IMR-90 (cell line): ENCODE results near the gene NXN. TPM values are rescaled to one million over a fixed set of nuclear protein-coding genes. Genes with fewer than 3 reads are reported as not detected.
A peak's percentile ranks its signal among the peaks of the same experiment; 100 is the strongest.

ENCODE experiments used
- ATAC-seq: fragments of 200-7000 bp; cut with Tn5 transposase; 2 replicates; pipeline ENCODE4 v1.9.1; 2020; ENCODE audit warnings: low read depth, mild to moderate bottlenecking, moderate library complexity
- BruUV-seq: library from RNA; stranded (reverse); fragments of 400-500 nt; replicated peaks from 2 replicates; lab custom pipeline; 2021; lab: Mats Ljungman, UMichigan
- CTCF ChIA-PET: fragments of 300-600 bp; formaldehyde crosslinking; extraction: SDS; loops from one replicate; lab custom pipeline; 2021; ENCODE audit warnings: antibody characterized with exemption; lab: Yijun Ruan, JAX
- POLR2A ChIA-PET: fragments of 300-600 bp; sonication (Branson Sonifier 250); formaldehyde crosslinking; loops from one replicate; lab custom pipeline; 2022; ENCODE audit warnings: antibody characterized with exemption; ENCODE audit not compliant: unreplicated experiment; lab: Charles Lee
- DNase-seq: peaks from one replicate; pipeline ENCODE4 v3.0.0; 2013
- H2AFZ ChIP-seq: replicated peaks from 2 replicates; pipeline ENCODE3; 2013; ENCODE audit warnings: low read length, mild to moderate bottlenecking; ENCODE audit not compliant: poor library complexity
- H2AK5ac ChIP-seq: 2 replicates; pipeline ENCODE4 v1.6.1; 2013; ENCODE audit warnings: low read depth, low read length, inconsistent platforms
- H2AK9ac ChIP-seq: replicated peaks from 2 replicates; pipeline ENCODE3; 2013; ENCODE audit warnings: mild to moderate bottlenecking, low read depth, low read length, moderate library complexity; ENCODE audit not compliant: poor library complexity
- H2BK120ac ChIP-seq: 2 replicates; pipeline ENCODE4 v1.6.1; 2013; ENCODE audit warnings: low read depth, low read length, inconsistent platforms
- H2BK15ac ChIP-seq: 3 replicates; pipeline ENCODE4 v1.6.1; 2013; ENCODE audit warnings: low read depth, low read length, inconsistent platforms
- H2BK20ac ChIP-seq: 2 replicates; pipeline ENCODE4 v1.6.1; 2013; ENCODE audit warnings: low read depth, mild to moderate bottlenecking, inconsistent platforms, low read length, moderate library complexity
- H2BK5ac ChIP-seq: 2 replicates; pipeline ENCODE4 v1.6.1; 2013; ENCODE audit warnings: mild to moderate bottlenecking, low read depth, low read length, inconsistent platforms; ENCODE audit not compliant: poor library complexity, severe bottlenecking
- H3K14ac ChIP-seq: replicated peaks from 2 replicates; pipeline ENCODE4 v1.6.1; 2013; ENCODE audit warnings: low read depth, low read length, inconsistent platforms
- H3K18ac ChIP-seq: 2 replicates; pipeline ENCODE4 v1.6.1; 2013; ENCODE audit warnings: low read depth, low read length, control low read depth
- H3K23ac ChIP-seq: 2 replicates; pipeline ENCODE4 v1.6.1; 2013; ENCODE audit warnings: low read depth, low read length, inconsistent platforms
- H3K27ac ChIP-seq: 2 replicates; pipeline ENCODE4 v1.5.1; 2013; ENCODE audit warnings: mild to moderate bottlenecking, control low read depth, low read length; ENCODE audit not compliant: insufficient read depth
- H3K27me3 ChIP-seq: 2 replicates; pipeline ENCODE4 v1.6.1; 2013; ENCODE audit warnings: low read length; ENCODE audit not compliant: control insufficient read depth, insufficient read depth
- H3K36me3 ChIP-seq: 2 replicates; pipeline ENCODE4 v1.6.1; 2013; ENCODE audit warnings: low read length, mixed read lengths; ENCODE audit not compliant: control insufficient read depth, insufficient read depth
- H3K4ac ChIP-seq: 2 replicates; pipeline ENCODE4 v1.6.1; 2013; ENCODE audit warnings: low read depth, low read length, inconsistent platforms
- H3K4me1 ChIP-seq: 2 replicates; pipeline ENCODE4 v1.6.1; 2013; ENCODE audit warnings: low read length, mixed read lengths; ENCODE audit not compliant: control insufficient read depth, insufficient read depth
- H3K4me2 ChIP-seq: 2 replicates; pipeline ENCODE4 v1.6.1; 2013; ENCODE audit warnings: low read depth, mild to moderate bottlenecking, control low read depth, low read length, moderate library complexity
- H3K4me3 ChIP-seq: 2 replicates; pipeline ENCODE4 v1.5.1; 2013; ENCODE audit warnings: low read depth, mild to moderate bottlenecking, control low read depth, low read length, moderate library complexity; ENCODE audit not compliant: insufficient read depth
- H3K56ac ChIP-seq: 2 replicates; pipeline ENCODE4 v1.6.1; 2013; ENCODE audit warnings: low read length, inconsistent platforms; ENCODE audit not compliant: insufficient read depth; ENCODE audit errors: extremely low read depth
- H3K79me1 ChIP-seq, 2 experiments: 2 replicates each; pipeline ENCODE4 v1.6.1; 2013; ENCODE audit warnings: low read length in 2 of 2, inconsistent platforms in 1 of 2, low read depth in 1 of 2
- H3K9ac ChIP-seq: 2 replicates; pipeline ENCODE4 v1.6.1; 2013; ENCODE audit warnings: low read depth, low read length, control low read depth
- H3K9me1 ChIP-seq: 2 replicates; pipeline ENCODE4 v1.6.1; 2013; ENCODE audit warnings: low read length, inconsistent platforms; ENCODE audit not compliant: insufficient read depth
- H3K9me3 ChIP-seq: 2 replicates; pipeline ENCODE4 v1.6.1; 2013; ENCODE audit warnings: low read length; ENCODE audit not compliant: control insufficient read depth, insufficient read depth
- H4K20me1 ChIP-seq: 2 replicates; pipeline ENCODE4 v1.6.1; 2013; ENCODE audit warnings: low read length, inconsistent platforms; ENCODE audit not compliant: insufficient read depth
- H4K5ac ChIP-seq: 2 replicates; pipeline ENCODE4 v1.6.1; 2013; ENCODE audit warnings: mild to moderate bottlenecking, low read depth, low read length, control low read depth
- H4K8ac ChIP-seq, 2 experiments: 2 replicates each; pipeline ENCODE4 v1.6.1; 2013; ENCODE audit warnings: low read depth in 2 of 2, low read length in 2 of 2, control low read depth in 1 of 2, inconsistent platforms in 1 of 2
- H4K91ac ChIP-seq: 2 replicates; pipeline ENCODE4 v1.6.1; 2013; ENCODE audit warnings: low read depth, low read length, inconsistent platforms; ENCODE audit not compliant: insufficient read depth
- BHLHE40 ChIP-seq: fragments of 150-350 bp; IDR thresholded peaks from 2 replicates; pipeline ENCODE4 v1.6.1; 2016; ENCODE audit warnings: mild to moderate bottlenecking, low read depth, low read length
- CEBPB ChIP-seq: IDR thresholded peaks from 2 replicates; pipeline ENCODE4 v1.6.1; 2012; ENCODE audit warnings: low read depth, low read length, improper control_type of control experiment
- CHD1 ChIP-seq: IDR thresholded peaks from 2 replicates; pipeline ENCODE4 v1.6.1; 2012; ENCODE audit warnings: low read depth, low read length, improper control_type of control experiment
- FOS ChIP-seq: fragments of 150-350 bp; IDR thresholded peaks from 2 replicates; pipeline ENCODE4 v1.6.1; 2016; ENCODE audit warnings: low read depth, low read length
- MAFK ChIP-seq: IDR thresholded peaks from 2 replicates; pipeline ENCODE4 v1.6.1; 2012; ENCODE audit warnings: low read depth, low read length, improper control_type of control experiment
- MAZ ChIP-seq: IDR thresholded peaks from 2 replicates; pipeline ENCODE4 v1.6.1; 2012; ENCODE audit warnings: low read depth, mild to moderate bottlenecking, low read length, improper control_type of control experiment, moderate library complexity, borderline replicate concordance
- MXI1 ChIP-seq: IDR thresholded peaks from 2 replicates; pipeline ENCODE4 v1.6.1; 2012; ENCODE audit warnings: low read depth, mild to moderate bottlenecking, low read length, moderate library complexity, borderline replicate concordance
- NFE2L2 ChIP-seq: fragments of 150-350 bp; IDR thresholded peaks from 2 replicates; pipeline ENCODE4 v1.6.1; 2016; ENCODE audit warnings: low read depth, mild to moderate bottlenecking, low read length
- POLR2A ChIP-seq: IDR thresholded peaks from 2 replicates; pipeline ENCODE4 v1.6.1; 2012; ENCODE audit warnings: mild to moderate bottlenecking, low read depth, low read length
- RAD21 ChIP-seq: IDR thresholded peaks from 2 replicates; pipeline ENCODE4 v1.6.1; 2012; ENCODE audit warnings: low read length, improper control_type of control experiment
- RCOR1 ChIP-seq: IDR thresholded peaks from 2 replicates; pipeline ENCODE4 v1.6.1; 2012; ENCODE audit warnings: mild to moderate bottlenecking, low read length, improper control_type of control experiment; ENCODE audit not compliant: insufficient replicate concordance
- RFX5 ChIP-seq: IDR thresholded peaks from 2 replicates; pipeline ENCODE4 v1.8.0; 2012; ENCODE audit warnings: low read depth, mild to moderate bottlenecking, low read length, moderate library complexity
- SMC3 ChIP-seq: fragments of 150-350 bp; IDR thresholded peaks from 2 replicates; pipeline ENCODE4 v1.6.1; 2016; ENCODE audit warnings: low read depth, mild to moderate bottlenecking, antibody characterized with exemption, low read length, moderate library complexity
- WGBS, 2 experiments: methylation state at CpG; one replicate each; pipeline versions ENCODE4 v1.1.5 to v1.1.7; 2013; ENCODE audit warnings: missing lambda C conversion rate in 2 of 2; ENCODE audit not compliant: insufficient read length in 1 of 2; ENCODE audit errors: extremely low coverage in 2 of 2; 5-methylcytosine and 5-hydroxymethylcytosine counted together
- dilution Hi-C: fragments of 300-500 bp; cut with HindIII; formaldehyde crosslinking; loops from one replicate; pipeline ENCODE4 v1.14.3; 2018; ENCODE audit warnings: low sequenced_read_pairs; ENCODE audit not compliant: unreplicated experiment
- in situ Hi-C: fragments of 300-500 bp; cut with MboI; formaldehyde crosslinking; loops from 3 replicates; pipeline ENCODE4 v1.14.3; 2019; ENCODE audit warnings: low sequenced_read_pairs, inconsistent platforms, mixed read lengths
- intact Hi-C: fragments of 100-400 bp; cut with micrococcal nuclease; formaldehyde crosslinking; loops from 2 replicates; pipeline ENCODE4 v1.10.0; 2022
- polyA plus RNA-seq, 3 experiments: library from polyadenylated mRNA; depleted of rRNA; stranded (reverse); fragments of >200 nt; gene quantifications; 2 replicates each; pipeline ENCODE4 v1.2.3, GENCODE V29; 2012; ENCODE audit warnings: low replicate concordance in 1 of 3
- total RNA-seq: library from RNA; depleted of rRNA; stranded (reverse); fragments of >200 nt; gene quantifications from 2 replicates; pipeline ENCODE4 v1.2.3, GENCODE V29; 2012
- TF ChIP-seq, protein P1 (sequence below): fragments of 150-350 bp; IDR thresholded peaks from 2 replicates; pipeline ENCODE4 v1.6.1; 2017; ENCODE audit warnings: mild to moderate bottlenecking, antibody characterized with exemption, low read length, low read depth
- TF ChIP-seq, protein P2 (sequence below): conservative IDR thresholded peaks from 2 replicates; pipeline ENCODE4 v1.5.1; 2012; ENCODE audit warnings: mild to moderate bottlenecking, low read depth, low read length, improper control_type of control experiment
- TF ChIP-seq, protein P3 (sequence below): fragments of 150-350 bp; IDR thresholded peaks from 2 replicates; pipeline ENCODE4 v1.6.1; 2016; ENCODE audit warnings: low read depth, mild to moderate bottlenecking, low read length, moderate library complexity, borderline replicate concordance

The NXN gene
- total and polyA plus RNA-seq, 2 of the 4 experiments (the other 2 are of a cell fraction) = 52.5 to 116 TPM

DNA sequence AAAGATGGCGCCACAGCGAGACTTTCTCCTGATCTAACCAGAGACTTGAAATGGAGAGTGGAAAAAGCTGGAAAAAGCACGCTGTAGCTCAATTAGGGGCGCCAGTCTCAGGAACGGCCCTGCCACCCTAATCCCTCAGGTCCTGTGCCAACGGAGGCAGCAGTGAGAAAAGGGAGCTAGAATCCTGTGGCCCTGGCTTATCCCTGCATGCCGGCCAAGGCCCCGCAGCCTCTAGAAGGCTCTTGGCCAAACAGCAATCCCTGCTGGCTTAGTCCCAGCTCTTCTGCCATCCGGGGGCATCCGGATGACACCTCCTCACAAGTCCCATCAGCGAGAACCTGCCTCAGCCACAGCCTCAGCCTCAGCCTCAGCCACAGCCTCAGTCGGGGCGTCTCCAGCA lies 127.7 kb downstream of the NXN start:
- Histone ChIP-seq H3K4me1 (peaks cover 13% of the 10 kb centered on the region), H4K91ac (no peak overlapping the region), H2BK20ac (no peak overlapping the region), H2BK5ac (no peak overlapping the region), H3K36me3 (peaks cover 21% of the 10 kb centered on the region; the same call in 1 of the 2 replicates), H3K79me1 (peaks cover 16 to 54% of the 10 kb centered on the region in 2 experiments), H3K27me3 (no peaks in the 10 kb centered on the region), H3K4me3 (no peak overlapping the region), H3K9ac (no peak overlapping the region), H2AFZ (no peak overlapping the region), H3K4me2 (no peak overlapping the region), H3K9me1 (peaks cover 13% of the 10 kb centered on the region; the same call in 1 of the 2 replicates), H4K20me1 (peaks cover 79% of the 10 kb centered on the region), H3K14ac (no peak overlapping the region), H3K4ac (no peak overlapping the region), H2BK15ac (no peak overlapping the region), H2BK120ac (no peak overlapping the region), H3K56ac (no peak overlapping the region), H3K9me3 (no peaks in the 10 kb centered on the region), H4K8ac (no peak overlapping the region), H4K5ac (no peak overlapping the region), H3K27ac (no peak overlapping the region), H2AK5ac (peak overlapping the region; percentile 40; the same call in 1 of the 2 replicates), H3K23ac (no peak overlapping the region), H3K18ac (no peak overlapping the region), H2AK9ac (peak overlapping the region; percentile 13)
- no TSS peak for BruUV-seq
- DNase-seq (no peak), ATAC-seq (no peak; the same call in 1 of the 2 replicates)
- intact Hi-C loops (no loop called here), dilution Hi-C loops (no loop called here), in situ Hi-C loops (no loop called here)
- POLR2A ChIA-PET = no interaction called here
- 79% methylated on average over 11 of the region's 13 CpGs; no CpG with 5 or more reads in 1 of the 2 experiments for WGBS, 2 experiments
- TF ChIP-seq MAFK = no peak
- TF ChIP-seq CEBPB = no peak
- TF ChIP-seq SMC3 = no peak
- TF ChIP-seq, protein P1, sequence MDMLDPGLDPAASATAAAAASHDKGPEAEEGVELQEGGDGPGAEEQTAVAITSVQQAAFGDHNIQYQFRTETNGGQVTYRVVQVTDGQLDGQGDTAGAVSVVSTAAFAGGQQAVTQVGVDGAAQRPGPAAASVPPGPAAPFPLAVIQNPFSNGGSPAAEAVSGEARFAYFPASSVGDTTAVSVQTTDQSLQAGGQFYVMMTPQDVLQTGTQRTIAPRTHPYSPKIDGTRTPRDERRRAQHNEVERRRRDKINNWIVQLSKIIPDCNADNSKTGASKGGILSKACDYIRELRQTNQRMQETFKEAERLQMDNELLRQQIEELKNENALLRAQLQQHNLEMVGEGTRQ = no peak
- TF ChIP-seq RCOR1 = no peak
- TF ChIP-seq CHD1 = no peak
- no peak for TF ChIP-seq RFX5
- TF ChIP-seq, protein P2, sequence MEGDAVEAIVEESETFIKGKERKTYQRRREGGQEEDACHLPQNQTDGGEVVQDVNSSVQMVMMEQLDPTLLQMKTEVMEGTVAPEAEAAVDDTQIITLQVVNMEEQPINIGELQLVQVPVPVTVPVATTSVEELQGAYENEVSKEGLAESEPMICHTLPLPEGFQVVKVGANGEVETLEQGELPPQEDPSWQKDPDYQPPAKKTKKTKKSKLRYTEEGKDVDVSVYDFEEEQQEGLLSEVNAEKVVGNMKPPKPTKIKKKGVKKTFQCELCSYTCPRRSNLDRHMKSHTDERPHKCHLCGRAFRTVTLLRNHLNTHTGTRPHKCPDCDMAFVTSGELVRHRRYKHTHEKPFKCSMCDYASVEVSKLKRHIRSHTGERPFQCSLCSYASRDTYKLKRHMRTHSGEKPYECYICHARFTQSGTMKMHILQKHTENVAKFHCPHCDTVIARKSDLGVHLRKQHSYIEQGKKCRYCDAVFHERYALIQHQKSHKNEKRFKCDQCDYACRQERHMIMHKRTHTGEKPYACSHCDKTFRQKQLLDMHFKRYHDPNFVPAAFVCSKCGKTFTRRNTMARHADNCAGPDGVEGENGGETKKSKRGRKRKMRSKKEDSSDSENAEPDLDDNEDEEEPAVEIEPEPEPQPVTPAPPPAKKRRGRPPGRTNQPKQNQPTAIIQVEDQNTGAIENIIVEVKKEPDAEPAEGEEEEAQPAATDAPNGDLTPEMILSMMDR = no peak
- TF ChIP-seq POLR2A = no peak
- no peak for TF ChIP-seq MAZ
- TF ChIP-seq, protein P3, sequence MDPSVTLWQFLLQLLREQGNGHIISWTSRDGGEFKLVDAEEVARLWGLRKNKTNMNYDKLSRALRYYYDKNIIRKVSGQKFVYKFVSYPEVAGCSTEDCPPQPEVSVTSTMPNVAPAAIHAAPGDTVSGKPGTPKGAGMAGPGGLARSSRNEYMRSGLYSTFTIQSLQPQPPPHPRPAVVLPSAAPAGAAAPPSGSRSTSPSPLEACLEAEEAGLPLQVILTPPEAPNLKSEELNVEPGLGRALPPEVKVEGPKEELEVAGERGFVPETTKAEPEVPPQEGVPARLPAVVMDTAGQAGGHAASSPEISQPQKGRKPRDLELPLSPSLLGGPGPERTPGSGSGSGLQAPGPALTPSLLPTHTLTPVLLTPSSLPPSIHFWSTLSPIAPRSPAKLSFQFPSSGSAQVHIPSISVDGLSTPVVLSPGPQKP = no peak
- TF ChIP-seq RAD21 = no peak
- TF ChIP-seq NFE2L2 = no peak
- no peak for TF ChIP-seq FOS
- no peak for TF ChIP-seq BHLHE40
- no peak for TF ChIP-seq MXI1
- CTCF ChIA-PET = no interaction called here
